ENCODE results near the gene C6.

- TF ChIP-seq CTCF (IDR thresholded peaks at IDR 0.05) (no peak), EZH2phosphoT487 (IDR thresholded peaks at IDR 0.05) (no peak), EZH2 (IDR thresholded peaks at IDR 0.05) (no peak)
Observed at GRCh38 chr5:41247135-41247534, 33.8 kb upstream of the C6 start.
